Prostate gland (tissue), 2 donors: Measurements from ENCODE around the gene H19.

Experiments
- POLR2A ChIP-seq: fragments of 450-650 bp; IDR thresholded peaks from one replicate; pipeline ENCODE4 v1.6.1; 2016; ENCODE audit warnings: antibody characterized with exemption, mild to moderate bottlenecking
- TF ChIP-seq, protein P1 (sequence below), 4 experiments: fragments of 200-600 bp in 2 of 4; fragments of 450-650 bp in 2 of 4; sonication (generic) in 2 of 4; IDR thresholded peaks; 1 replicate in 3 of 4; 2 replicates in 1 of 4; pipeline ENCODE4 v1.5.1; 2016 to 2019; ENCODE audit warnings: antibody characterized with exemption in 4 of 4, mild to moderate bottlenecking in 2 of 4, moderate library complexity in 2 of 4

DNA sequence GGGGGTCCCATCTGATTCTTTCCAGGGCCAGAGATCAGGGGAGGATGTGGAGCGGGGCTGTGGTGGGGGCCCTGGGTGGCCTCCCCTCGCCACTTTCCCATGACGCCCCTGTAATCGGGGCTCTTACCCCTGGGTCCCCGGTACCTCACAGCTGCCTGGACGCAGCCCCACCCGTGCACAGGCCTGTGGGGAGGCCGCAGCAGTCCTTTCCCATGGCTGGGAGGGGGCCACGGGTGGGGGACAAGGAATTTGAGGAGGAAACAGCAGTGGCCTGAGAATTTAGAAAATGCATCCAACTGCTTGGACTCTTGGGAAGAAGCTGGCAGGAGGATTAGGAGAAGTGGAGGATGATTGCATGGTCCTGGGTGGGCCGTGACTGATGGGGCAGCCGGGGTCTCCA, 18.0 kb downstream of the H19 start:
- no peak for TF ChIP-seq POLR2A
- TF ChIP-seq, protein P1, sequence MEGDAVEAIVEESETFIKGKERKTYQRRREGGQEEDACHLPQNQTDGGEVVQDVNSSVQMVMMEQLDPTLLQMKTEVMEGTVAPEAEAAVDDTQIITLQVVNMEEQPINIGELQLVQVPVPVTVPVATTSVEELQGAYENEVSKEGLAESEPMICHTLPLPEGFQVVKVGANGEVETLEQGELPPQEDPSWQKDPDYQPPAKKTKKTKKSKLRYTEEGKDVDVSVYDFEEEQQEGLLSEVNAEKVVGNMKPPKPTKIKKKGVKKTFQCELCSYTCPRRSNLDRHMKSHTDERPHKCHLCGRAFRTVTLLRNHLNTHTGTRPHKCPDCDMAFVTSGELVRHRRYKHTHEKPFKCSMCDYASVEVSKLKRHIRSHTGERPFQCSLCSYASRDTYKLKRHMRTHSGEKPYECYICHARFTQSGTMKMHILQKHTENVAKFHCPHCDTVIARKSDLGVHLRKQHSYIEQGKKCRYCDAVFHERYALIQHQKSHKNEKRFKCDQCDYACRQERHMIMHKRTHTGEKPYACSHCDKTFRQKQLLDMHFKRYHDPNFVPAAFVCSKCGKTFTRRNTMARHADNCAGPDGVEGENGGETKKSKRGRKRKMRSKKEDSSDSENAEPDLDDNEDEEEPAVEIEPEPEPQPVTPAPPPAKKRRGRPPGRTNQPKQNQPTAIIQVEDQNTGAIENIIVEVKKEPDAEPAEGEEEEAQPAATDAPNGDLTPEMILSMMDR (IDR thresholded peaks at IDR 0.05): no peak
